Heart right ventricle (tissue), 16 donors: Measurements from ENCODE around the gene KNDC1. TPM values are rescaled to one million over a fixed set of nuclear protein-coding genes. Genes with fewer than 3 reads are reported as not detected.

ENCODE experiments used
- ATAC-seq, 8 donors: fragments of 200-7000 bp; cut with Tn5 transposase; one replicate each; pipeline ENCODE4 v1.9.1; 2020; ENCODE audit warnings: mild to moderate bottlenecking in 8 of 8, moderate library complexity in 8 of 8, moderate number of reproducible peaks in 1 of 8
- DNase-seq, 2 donors: peaks; one replicate each; pipeline ENCODE4 v3.0.0-alpha.2; 2020
- H3K27ac ChIP-seq, 10 donors: fragments of 200-600 bp; sonication (generic) in 2 of 10; one replicate each; pipeline versions ENCODE4 v1.5.0 to v1.8.0; 2020 to 2022; ENCODE audit warnings: mild to moderate bottlenecking in 3 of 10
- H3K27me3 ChIP-seq, 7 donors: fragments of 200-600 bp; one replicate each; pipeline ENCODE4 v1.8.0; 2021 to 2022; ENCODE audit warnings: mild to moderate bottlenecking in 2 of 7
- H3K36me3 ChIP-seq, 9 donors: fragments of 200-600 bp; sonication (generic) in 1 of 9; one replicate each; pipeline versions ENCODE4 v1.5.0 to v1.8.0; 2020 to 2022; ENCODE audit warnings: mild to moderate bottlenecking in 2 of 9
- H3K4me1 ChIP-seq, 9 donors: fragments of 200-600 bp; sonication (generic) in 1 of 9; one replicate each; pipeline versions ENCODE4 v1.5.0 to v1.8.0; 2020 to 2022; ENCODE audit warnings: mild to moderate bottlenecking in 4 of 9
- H3K4me3 ChIP-seq, 10 donors: fragments of 200-600 bp; sonication (generic) in 2 of 10; one replicate each; pipeline versions ENCODE4 v1.5.0 to v1.8.0; 2020 to 2022; ENCODE audit warnings: mild to moderate bottlenecking in 7 of 10, moderate library complexity in 2 of 10
- H3K9me3 ChIP-seq, 11 donors: fragments of 200-600 bp in 10 of 11; sonication (generic) in 2 of 11; one replicate each; pipeline versions ENCODE4 v1.5.0 to v1.8.0; 2013 to 2022; ENCODE audit warnings: mild to moderate bottlenecking in 2 of 11, control low read depth in 1 of 11, moderate library complexity in 1 of 11
- CTCF ChIP-seq, 9 donors: fragments of 200-600 bp; sonication (generic) in 2 of 9; IDR thresholded peaks; one replicate each; pipeline versions ENCODE4 v1.5.0 to v1.8.0; 2021 to 2022; ENCODE audit warnings: antibody characterized with exemption in 9 of 9, mild to moderate bottlenecking in 5 of 9, moderate library complexity in 1 of 9
- WGBS, 2 donors: extraction: QIAGEN DNeasy Blood & Tissue Kit; methylation state at CpG; one replicate each; pipeline ENCODE4 v1.1.7; 2013; ENCODE audit warnings: inconsistent platforms in 1 of 2; 5-methylcytosine and 5-hydroxymethylcytosine counted together
- intact Hi-C, 10 donors: fragments of 100-400 bp; cut with DNase I; formaldehyde crosslinking; loops; one replicate each; pipeline versions ENCODE4 v1.11.1 to v1.14.2; 2022
- microRNA-seq, 2 donors: library from miRNA; unstranded; fragments of <30 nt; microRNA quantifications; one replicate each; pipeline ENCODE4 v1.2.0, GENCODE V29; 2021
- polyA plus RNA-seq, 2 donors: library from polyadenylated mRNA; stranded (reverse); fragments of 200-250 nt; gene quantifications; one replicate each; pipeline ENCODE4 v1.2.3, GENCODE V29; 2013
- total RNA-seq, 10 donors: library from RNA; stranded (reverse); fragmentation: NEBNext Ultra II Directional in 3 of 10; extraction: Animal tissue kit (Norgen Biotek cat#: 25700) in 3 of 10; gene quantifications; one replicate each; pipeline versions ENCODE4 v1.2.1 to v1.2.4, GENCODE V29; 2021 to 2023
- donor health status: Arrhythmogenic right ventricular cardiomyopathy.
- donor health status: ischemic (EF 13 %, LVEDD 7.1; RV severe dilation, severe dysfunction).
- donor health status: healthy with polysubstance abuse.
- donor health status: DM: no; HTN: yes; CAD: no.
- donor health status: DM: no; HTN: no; CAD: no.
- donor health status: ischemic (EF 25% LVEDD 6.9; RV normal size, moderate dysfunction).
- donor health status: ischemic (EF 25% LVEDD 5.7; RV mildly dilated, moderate dysfunction).
- donor health status: healthy.
- donor health status: DM: yes; HTN: yes; CAD: no.
- donor health status: Ischemic cardiomyopathy.
- donor health status: ischemic (EF 35%, LVEDD 5.7; RV mildly dilated, moderate dysfunction).
- donor health status: nonischemic (EF 11% LVEDD 7.7; RV severe dilation, severe dysfunction).
- donor health status: DM: yes; HTN: yes; CAD: no.
- donor health status: PGD.
- donor health status: ischemic (EF 29% LVEDD 5.4; RV normal size, mild dysfunction).
- donor health status: nonischemic (EF 23%, LVEDD 6.1; RV moderate dilation, normal function).

Gene KNDC1
- total and polyA plus RNA-seq, 12 donors: 0.04 to 0.88 (median 0.14) TPM; not detected in 3

GRCh38 chr10:133274751-133275683 is 115.0 kb downstream of the KNDC1 start:
- Histone ChIP-seq H3K36me3 (peaks cover 0 to 50% (median 8%) of the 10 kb centered on the region in 9 donors), H3K4me3 (peak overlapping the region in 3 of 10 donors; percentile 27 to 54 (median 31)), H3K27me3 (peaks cover 0 to 33% (median 27%) of the 10 kb centered on the region in 7 donors), H3K4me1 (peaks cover 0 to 56% (median 13%) of the 10 kb centered on the region in 9 donors), H3K27ac (peak overlapping the region in 2 of 10 donors; percentile 66 to 94), H3K9me3 (no peaks in the 10 kb centered on the region)
- 38 to 41% methylated on average over 26 of the region's 26 CpGs for WGBS, 2 donors
- TF ChIP-seq CTCF (IDR thresholded peaks at IDR 0.05): no peak
- ATAC-seq (no peak), DNase-seq (no peak)
- intact Hi-C loops: no loop called here

- Histone ChIP-seq H3K4me1 (peaks cover 0 to 62% (median 13%) of the 10 kb centered on the region in 9 donors), H3K4me3 (peak overlapping the region in 4 of 10 donors; percentile 20 to 54 (median 29)), H3K27me3 (peaks cover 0 to 33% (median 27%) of the 10 kb centered on the region in 7 donors), H3K9me3 (no peaks in the 10 kb centered on the region), H3K36me3 (peaks cover 0 to 50% (median 8%) of the 10 kb centered on the region in 9 donors), H3K27ac (peak overlapping the region in 2 of 10 donors; percentile 66 to 94)
- 37 to 43% methylated on average over 12 of the region's 12 CpGs for WGBS, 2 donors
- intact Hi-C loops: no loop called here
- ATAC-seq (no peak), DNase-seq (no peak)
- no peak for TF ChIP-seq CTCF (IDR thresholded peaks at IDR 0.05)
Observed at GRCh38 chr10:133275684-133276092, 115.7 kb downstream of the KNDC1 start.

Small RNA genes within 50 kb of the gene (microRNA-seq; reads per million reads assigned to microRNA genes)
- 2.0 to 3.0 reads per million in 2 donors for gene MIR202

Other genes starting within 250 kb of the KNDC1 start
- 1 to 10 TPM in 7 of 10 donors, under 1 TPM in 3; 0.61 to 1.9 (median 1.2) TPM for gene CFAP46, start 217.6 kb upstream of the KNDC1 start, total RNA-seq
- under 1 TPM; 0.36 to 0.88 TPM for gene CFAP46, start 217.6 kb upstream of the KNDC1 start, polyA plus RNA-seq
- gene ADGRA1, start 72.3 kb upstream of the KNDC1 start, total RNA-seq: under 1 TPM in 5 of 10 donors, not detected in 5; 0.09 to 0.21 (median 0.11) TPM
- under 1 TPM in 1 of 2 donors, not detected in 1; under 0.01 TPM for gene ADGRA1, start 72.3 kb upstream of the KNDC1 start, polyA plus RNA-seq
- gene UTF1, start 70.0 kb downstream of the KNDC1 start, total RNA-seq: not detected
- not detected for gene UTF1, start 70.0 kb downstream of the KNDC1 start, polyA plus RNA-seq
- 1 to 10 TPM in 1 of 10 donors, under 1 TPM in 8, not detected in 1; 0.19 to 1.5 (median 0.42) TPM for gene VENTX, start 77.6 kb downstream of the KNDC1 start, total RNA-seq
- gene VENTX, start 77.6 kb downstream of the KNDC1 start, polyA plus RNA-seq: 1 to 10 TPM in 1 of 2 donors, under 1 TPM in 1; 0.83 to 1.3 TPM
- 1 to 10 TPM; 1.1 to 6.5 (median 1.7) TPM for gene ADAM8, start 116.6 kb downstream of the KNDC1 start, total RNA-seq
- 1 to 10 TPM in 1 of 2 donors, under 1 TPM in 1; 0.88 to 1.4 TPM for gene ADAM8, start 116.6 kb downstream of the KNDC1 start, polyA plus RNA-seq
- 10 to 100 TPM; 31.5 to 48.3 (median 36.9) TPM for gene TUBGCP2, start 148.7 kb downstream of the KNDC1 start, total RNA-seq
- 10 to 100 TPM; 37.5 to 77.6 TPM for gene TUBGCP2, start 148.7 kb downstream of the KNDC1 start, polyA plus RNA-seq
- 10 to 100 TPM; 30.6 to 54.6 (median 43.5) TPM for gene ZNF511, start 148.7 kb downstream of the KNDC1 start, total RNA-seq
- gene ZNF511, start 148.7 kb downstream of the KNDC1 start, polyA plus RNA-seq: 100 to 1,000 TPM in 1 of 2 donors, 10 to 100 TPM in 1; 38.7 to 129 TPM
- gene CALY, start 176.7 kb downstream of the KNDC1 start, total RNA-seq: under 1 TPM in 1 of 10 donors, not detected in 9; 0.77 TPM
- under 1 TPM in 1 of 2 donors, not detected in 1; 0.09 TPM for gene CALY, start 176.7 kb downstream of the KNDC1 start, polyA plus RNA-seq
- gene PRAP1, start 187.2 kb downstream of the KNDC1 start, total RNA-seq: not detected
- not detected for gene PRAP1, start 187.2 kb downstream of the KNDC1 start, polyA plus RNA-seq
- gene FUOM, start 197.8 kb downstream of the KNDC1 start, total RNA-seq: 10 to 100 TPM in 2 of 10 donors, 1 to 10 TPM in 8; 2.0 to 13.5 (median 5.1) TPM
- gene FUOM, start 197.8 kb downstream of the KNDC1 start, polyA plus RNA-seq: 10 to 100 TPM; 16.5 to 17.0 TPM
- 100 to 1,000 TPM; 180 to 275 (median 225) TPM for gene ECHS1, start 213.1 kb downstream of the KNDC1 start, total RNA-seq
- gene ECHS1, start 213.1 kb downstream of the KNDC1 start, polyA plus RNA-seq: 100 to 1,000 TPM; 117 to 124 TPM
- gene PAOX, start 219.0 kb downstream of the KNDC1 start, total RNA-seq: 1 to 10 TPM; 1.5 to 4.4 (median 2.5) TPM
- gene PAOX, start 219.0 kb downstream of the KNDC1 start, polyA plus RNA-seq: 1 to 10 TPM; 3.8 to 4.1 TPM
- 10 to 100 TPM; 17.4 to 28.0 (median 22.1) TPM for gene MTG1, start 233.9 kb downstream of the KNDC1 start, total RNA-seq
- 10 to 100 TPM; 34.2 to 36.2 TPM for gene MTG1, start 233.9 kb downstream of the KNDC1 start, polyA plus RNA-seq